ENCODE data around the gene CFAP20DC.

GRCh38 chr3:58798312-58798711 lies 251.5 kb downstream of the CFAP20DC start:
- TF ChIP-seq EZH2 (IDR thresholded peaks at IDR 0.05; ENCODE audit: insufficient read depth, low read length) = no peak
- TF ChIP-seq, protein P1, sequence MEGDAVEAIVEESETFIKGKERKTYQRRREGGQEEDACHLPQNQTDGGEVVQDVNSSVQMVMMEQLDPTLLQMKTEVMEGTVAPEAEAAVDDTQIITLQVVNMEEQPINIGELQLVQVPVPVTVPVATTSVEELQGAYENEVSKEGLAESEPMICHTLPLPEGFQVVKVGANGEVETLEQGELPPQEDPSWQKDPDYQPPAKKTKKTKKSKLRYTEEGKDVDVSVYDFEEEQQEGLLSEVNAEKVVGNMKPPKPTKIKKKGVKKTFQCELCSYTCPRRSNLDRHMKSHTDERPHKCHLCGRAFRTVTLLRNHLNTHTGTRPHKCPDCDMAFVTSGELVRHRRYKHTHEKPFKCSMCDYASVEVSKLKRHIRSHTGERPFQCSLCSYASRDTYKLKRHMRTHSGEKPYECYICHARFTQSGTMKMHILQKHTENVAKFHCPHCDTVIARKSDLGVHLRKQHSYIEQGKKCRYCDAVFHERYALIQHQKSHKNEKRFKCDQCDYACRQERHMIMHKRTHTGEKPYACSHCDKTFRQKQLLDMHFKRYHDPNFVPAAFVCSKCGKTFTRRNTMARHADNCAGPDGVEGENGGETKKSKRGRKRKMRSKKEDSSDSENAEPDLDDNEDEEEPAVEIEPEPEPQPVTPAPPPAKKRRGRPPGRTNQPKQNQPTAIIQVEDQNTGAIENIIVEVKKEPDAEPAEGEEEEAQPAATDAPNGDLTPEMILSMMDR (IDR thresholded peaks at IDR 0.05; ENCODE audit: insufficient read depth, low read depth, low read length) = no peak
